Lung (tissue), 12 donors: Measurements from ENCODE around the gene LHX6. TPM values are rescaled to one million over a fixed set of nuclear protein-coding genes. Genes with fewer than 3 reads are reported as not detected.

ENCODE experiments used
- ATAC-seq: fragments of 200-7000 bp; cut with Tn5 transposase; one replicate; pipeline ENCODE4 v1.9.1; 2020; ENCODE audit warnings: moderate number of reproducible peaks; ENCODE audit not compliant: insufficient read depth, low FRiP score
- DNase-seq, 3 donors: peaks; one replicate each; pipeline ENCODE4 v3.0.0-alpha.2; 2013 to 2017
- H3K27ac ChIP-seq, 2 donors: one replicate each; pipeline ENCODE4 v1.5.1; 2013; ENCODE audit warnings: mild to moderate bottlenecking in 2 of 2, moderate library complexity in 2 of 2, control low read depth in 1 of 2, inconsistent platforms in 1 of 2, low read depth in 1 of 2, low read length in 1 of 2
- H3K27me3 ChIP-seq, 3 donors: one replicate each; pipeline ENCODE4 v1.5.1; 2013; ENCODE audit warnings: low read length in 2 of 3; ENCODE audit not compliant: control insufficient read depth in 3 of 3, insufficient read depth in 3 of 3
- H3K36me3 ChIP-seq, 4 donors: one replicate each; pipeline ENCODE4 v1.5.1; 2013; ENCODE audit warnings: low read length in 4 of 4, mild to moderate bottlenecking in 1 of 4, moderate library complexity in 1 of 4; ENCODE audit not compliant: control insufficient read depth in 4 of 4, insufficient read depth in 4 of 4
- H3K4me1 ChIP-seq, 5 donors: one replicate each; pipeline ENCODE4 v1.5.1; 2013; ENCODE audit warnings: low read length in 5 of 5, mild to moderate bottlenecking in 2 of 5, moderate library complexity in 1 of 5; ENCODE audit not compliant: control insufficient read depth in 5 of 5, insufficient read depth in 5 of 5
- H3K4me3 ChIP-seq: one replicate; pipeline ENCODE4 v1.5.1; 2013; ENCODE audit warnings: mild to moderate bottlenecking, control low read depth, moderate library complexity
- H3K9ac ChIP-seq, 2 donors: one replicate each; pipeline ENCODE4 v1.5.1; 2013; ENCODE audit warnings: low read length in 2 of 2, control low read depth in 1 of 2; ENCODE audit not compliant: insufficient read depth in 1 of 2
- H3K9me3 ChIP-seq, 4 donors: one replicate each; pipeline ENCODE4 v1.5.1; 2013; ENCODE audit warnings: low read length in 3 of 4, mild to moderate bottlenecking in 1 of 4, moderate library complexity in 1 of 4; ENCODE audit not compliant: control insufficient read depth in 4 of 4, insufficient read depth in 3 of 4
- WGBS, 2 donors: extraction: QIAGEN DNeasy Blood & Tissue Kit; methylation state at CpG; one replicate each; pipeline ENCODE4 v1.1.7; 2013; 5-methylcytosine and 5-hydroxymethylcytosine counted together
- polyA plus RNA-seq, 2 donors: library from polyadenylated mRNA; stranded (reverse); fragments of 200-250 nt; gene quantifications; one replicate each; pipeline ENCODE4 v1.2.1, GENCODE V29; 2013
- total RNA-seq, 2 donors: library from RNA; depleted of rRNA in 1 of 2; stranded (reverse); fragments of >200 nt in 1 of 2; gene quantifications; one replicate each; pipeline ENCODE4 v1.2.1, GENCODE V29; 2014 to 2021
- TF ChIP-seq, protein P1 (sequence below): IDR thresholded peaks from 2 replicates; pipeline ENCODE4 v1.5.1; 2012; ENCODE audit warnings: mild to moderate bottlenecking; ENCODE audit errors: control extremely low read depth, extremely low read depth
- donor health status: control.
- donor health status: control.
- donor health status: Bipolar disorder and iron deficiency.
- donor health status: healthy.
- donor health status: DM: yes; HTN: yes; CAD: no.

Gene LHX6
- total and polyA plus RNA-seq, 4 donors: 3.2 to 11.3 (median 4.3) TPM

DNA sequence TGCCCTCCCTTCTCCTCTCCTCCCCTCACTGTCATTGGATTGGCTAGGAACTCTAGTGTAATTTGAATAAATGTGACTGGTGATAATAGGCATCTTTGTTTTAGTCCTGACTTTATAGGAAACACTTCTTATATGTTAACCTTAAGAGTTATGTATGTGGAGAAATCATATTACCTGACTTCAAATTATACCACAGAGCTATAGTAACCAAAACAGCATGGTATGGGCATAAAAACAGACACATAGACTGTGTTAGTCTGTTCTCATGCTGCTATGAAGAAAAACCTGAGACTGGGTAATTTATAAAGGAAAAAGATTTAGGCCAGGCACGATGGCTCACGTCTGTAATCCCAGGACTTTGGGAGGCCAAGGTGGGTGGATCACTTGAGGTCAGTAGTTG lies 45.3 kb upstream of the LHX6 start:
- no peak overlapping the region for H3K9ac ChIP-seq
- peaks cover 0 to 13% (median 0%) of the 10 kb centered on the region in 5 donors for H3K4me1 ChIP-seq
- H3K36me3 ChIP-seq: peaks cover 6 to 15% (median 12%) of the 10 kb centered on the region in 4 donors
- TF ChIP-seq, protein P1, sequence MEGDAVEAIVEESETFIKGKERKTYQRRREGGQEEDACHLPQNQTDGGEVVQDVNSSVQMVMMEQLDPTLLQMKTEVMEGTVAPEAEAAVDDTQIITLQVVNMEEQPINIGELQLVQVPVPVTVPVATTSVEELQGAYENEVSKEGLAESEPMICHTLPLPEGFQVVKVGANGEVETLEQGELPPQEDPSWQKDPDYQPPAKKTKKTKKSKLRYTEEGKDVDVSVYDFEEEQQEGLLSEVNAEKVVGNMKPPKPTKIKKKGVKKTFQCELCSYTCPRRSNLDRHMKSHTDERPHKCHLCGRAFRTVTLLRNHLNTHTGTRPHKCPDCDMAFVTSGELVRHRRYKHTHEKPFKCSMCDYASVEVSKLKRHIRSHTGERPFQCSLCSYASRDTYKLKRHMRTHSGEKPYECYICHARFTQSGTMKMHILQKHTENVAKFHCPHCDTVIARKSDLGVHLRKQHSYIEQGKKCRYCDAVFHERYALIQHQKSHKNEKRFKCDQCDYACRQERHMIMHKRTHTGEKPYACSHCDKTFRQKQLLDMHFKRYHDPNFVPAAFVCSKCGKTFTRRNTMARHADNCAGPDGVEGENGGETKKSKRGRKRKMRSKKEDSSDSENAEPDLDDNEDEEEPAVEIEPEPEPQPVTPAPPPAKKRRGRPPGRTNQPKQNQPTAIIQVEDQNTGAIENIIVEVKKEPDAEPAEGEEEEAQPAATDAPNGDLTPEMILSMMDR: no peak
- H3K27ac ChIP-seq: no peak overlapping the region
- DNase-seq (no peak), ATAC-seq (no peak)
- H3K4me3 ChIP-seq: no peak overlapping the region
- H3K27me3 ChIP-seq: no peaks in the 10 kb centered on the region
- WGBS, 2 donors: 92 to 97% methylated on average over 2 of the region's 2 CpGs
- peaks cover 0 to 6% (median 1%) of the 10 kb centered on the region in 4 donors for H3K9me3 ChIP-seq

DNA sequence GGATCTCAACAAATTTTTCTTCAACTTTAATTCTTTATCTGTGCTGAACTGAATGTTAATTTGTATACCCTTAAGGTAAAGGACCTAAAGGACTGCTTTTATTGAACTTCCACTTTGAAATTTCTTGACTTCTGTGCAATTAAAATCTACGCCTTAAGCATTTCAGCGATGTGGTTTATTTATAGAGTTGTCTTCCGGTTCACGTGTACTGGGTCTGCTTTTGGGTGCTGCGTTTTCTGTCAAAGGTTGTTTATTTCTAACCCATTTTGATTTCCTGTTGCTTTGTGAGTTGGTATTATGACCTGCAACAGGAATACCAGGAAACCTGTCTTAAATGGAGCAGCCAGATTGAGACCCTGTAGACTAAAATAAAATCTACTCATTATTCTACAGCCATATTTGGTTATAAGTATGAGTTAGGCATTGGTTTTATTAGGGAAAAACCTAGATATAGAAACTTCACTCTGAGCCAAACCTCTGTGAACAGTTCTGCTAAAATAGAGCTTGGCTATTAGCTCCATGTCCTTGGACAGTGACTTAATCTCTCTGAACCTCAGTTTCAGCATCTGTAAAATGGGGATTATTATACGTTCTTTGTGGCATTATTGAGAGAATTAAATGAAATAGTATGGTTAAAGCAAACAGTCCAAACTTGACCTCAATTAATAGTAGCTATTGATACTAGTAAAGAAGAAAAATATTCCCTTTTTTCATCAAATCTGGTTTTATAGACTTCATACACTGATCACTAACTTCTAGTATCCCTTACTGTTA lies 39.5 kb upstream of the LHX6 start:
- H3K27ac ChIP-seq: no peak overlapping the region
- 74 to 75% methylated on average over 6 of the region's 6 CpGs for WGBS, 2 donors
- DNase-seq (no peak), ATAC-seq (no peak)
- H3K9me3 ChIP-seq: no peaks in the 10 kb centered on the region
- no peak overlapping the region for H3K4me3 ChIP-seq
- H3K36me3 ChIP-seq: peaks cover 5 to 12% (median 8%) of the 10 kb centered on the region in 4 donors
- H3K4me1 ChIP-seq: peaks cover 0 to 25% (median 10%) of the 10 kb centered on the region in 5 donors
- TF ChIP-seq, protein P1: no peak
- no peak overlapping the region for H3K9ac ChIP-seq
- H3K27me3 ChIP-seq: no peaks in the 10 kb centered on the region

DNA sequence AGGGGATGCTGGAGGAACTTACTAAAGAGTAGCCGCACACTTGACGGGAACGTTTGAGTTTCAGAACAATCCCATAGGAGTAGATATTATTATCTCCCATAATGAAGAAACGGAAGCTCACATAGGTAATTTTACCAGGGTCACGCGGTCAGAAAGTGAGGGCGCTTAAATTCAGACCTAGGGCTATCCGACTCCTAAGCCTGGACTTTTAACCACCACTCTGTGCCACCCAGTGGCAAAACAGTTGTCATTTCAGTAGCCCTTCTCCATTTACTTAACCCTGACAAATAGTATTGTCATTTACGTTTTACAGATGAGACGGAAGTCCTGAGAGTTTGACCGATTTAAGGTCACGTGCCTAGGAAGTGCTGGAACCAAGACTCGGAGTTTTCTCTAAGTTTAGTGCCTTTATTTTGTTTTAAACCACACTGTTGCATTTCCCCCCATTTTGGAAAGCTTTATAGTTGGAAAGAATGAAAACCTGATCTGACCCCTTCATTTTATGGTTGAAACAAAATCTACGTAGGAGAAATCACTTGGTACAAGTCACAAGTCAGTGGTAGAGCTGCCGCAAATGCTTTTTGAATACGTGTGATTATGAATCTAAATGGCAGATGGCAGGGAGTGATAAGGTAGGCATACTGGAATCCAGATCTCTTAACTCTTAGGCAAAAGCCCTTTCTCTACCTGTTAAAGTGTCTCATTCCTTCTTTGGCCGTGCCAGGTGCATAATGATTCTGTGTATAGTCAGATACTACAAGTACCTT lies 36.6 kb upstream of the LHX6 start:
- 6 to 7% methylated on average over 17 of the region's 17 CpGs for WGBS, 2 donors
- peaks cover 0 to 31% (median 21%) of the 10 kb centered on the region in 5 donors for H3K4me1 ChIP-seq
- ATAC-seq (no peak), DNase-seq (peak in 1 of 3 donors; percentile 30)
- H3K27ac ChIP-seq: peak overlapping the region; percentile 92 to 95
- peaks cover 2 to 9% (median 7%) of the 10 kb centered on the region in 4 donors for H3K36me3 ChIP-seq
- peak overlapping the region; percentile 95 for H3K9ac ChIP-seq
- peak overlapping the region; percentile 82 for H3K4me3 ChIP-seq
- TF ChIP-seq, protein P1: no peak
- H3K9me3 ChIP-seq: no peaks in the 10 kb centered on the region
- no peaks in the 10 kb centered on the region for H3K27me3 ChIP-seq
